GM18870 (cell line): ENCODE data around the gene AP1M1.

Experiments
- ATAC-seq: cut with Tn5 transposase; IDR thresholded peaks from one replicate; pipeline ENCODE4 v1.9.1; 2021; ENCODE audit warnings: moderate library complexity; ENCODE audit not compliant: unreplicated experiment

Gene AP1M1

DNA sequence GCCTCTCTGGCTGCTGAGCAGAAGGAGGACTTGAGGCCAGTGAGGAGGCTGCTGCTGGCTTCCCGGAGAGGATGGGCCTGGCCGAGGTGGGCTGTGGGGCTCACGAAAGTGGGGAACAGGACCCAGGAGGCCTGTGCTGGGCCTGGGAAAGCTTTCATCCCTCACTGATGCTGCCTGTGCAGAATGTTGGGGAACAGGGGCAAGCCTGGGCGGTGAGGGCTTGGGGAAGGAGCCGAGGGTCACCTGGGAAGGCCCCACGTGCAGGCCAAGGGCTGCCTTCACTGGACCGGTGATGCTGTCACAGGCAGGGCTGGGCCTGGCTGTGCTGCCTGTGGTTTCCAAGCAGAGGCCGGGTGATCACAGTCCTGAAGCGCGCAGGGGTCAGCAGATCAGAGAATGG is 9.4 kb downstream of the AP1M1 start:
- ATAC-seq, result no peak

DNA sequence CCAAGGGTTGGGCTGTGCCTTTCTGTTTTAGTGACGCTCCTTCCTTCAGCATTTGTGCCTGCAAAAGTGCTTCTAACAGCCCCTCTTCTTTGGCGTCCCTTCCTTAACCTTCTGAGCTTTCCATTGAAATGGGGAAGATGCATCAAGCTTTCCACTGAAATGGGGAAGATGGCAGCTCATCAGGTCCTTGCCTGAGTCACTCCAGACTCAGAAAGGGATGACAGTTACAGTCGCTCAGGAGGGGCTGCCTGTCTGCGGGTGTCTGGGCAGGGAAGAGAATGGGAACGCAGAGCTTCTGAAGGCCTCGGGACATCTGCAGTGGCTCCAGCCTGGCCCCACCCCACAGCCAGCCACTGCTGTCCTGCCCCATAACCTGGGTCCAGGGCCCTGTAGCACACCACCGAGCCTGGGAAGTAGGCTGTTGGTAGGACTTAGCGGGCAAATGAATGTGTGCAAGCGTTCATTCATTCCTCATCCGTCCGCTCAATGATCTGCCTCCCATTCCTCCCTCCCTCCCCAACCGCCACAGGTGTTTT is 9.8 kb downstream of the AP1M1 start:
- ATAC-seq, result no peak

DNA sequence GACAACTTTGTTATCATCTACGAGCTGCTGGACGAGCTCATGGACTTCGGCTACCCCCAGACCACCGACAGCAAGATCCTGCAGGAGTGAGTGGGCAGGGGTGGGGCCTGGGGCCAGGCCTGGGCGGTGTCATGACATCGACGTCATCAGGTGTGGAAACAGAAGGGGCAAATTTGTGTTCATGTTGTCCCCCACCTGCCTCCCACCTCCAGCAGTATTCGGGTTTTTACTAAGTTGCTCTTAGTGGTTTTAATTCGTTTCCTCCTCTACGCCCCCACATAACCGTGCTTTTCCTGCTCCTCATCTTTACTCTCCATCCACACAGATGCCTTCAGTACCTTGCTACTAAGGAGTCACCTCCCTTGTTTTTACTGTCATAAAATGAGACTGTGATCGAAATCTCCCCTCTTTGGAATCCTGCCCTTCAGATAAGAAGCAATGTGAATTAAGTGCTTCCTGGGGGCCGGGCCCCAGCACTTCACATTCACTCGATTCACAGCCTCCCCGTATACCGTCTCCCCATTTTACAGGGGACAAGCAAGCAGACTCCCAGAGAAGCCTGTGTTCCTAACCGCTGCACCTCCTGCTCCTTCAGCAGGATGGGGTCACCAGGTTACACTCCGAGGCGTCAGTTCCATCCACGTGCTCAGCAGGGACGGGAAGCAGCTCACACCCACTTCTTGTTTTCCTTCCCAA is 10.5 kb downstream of the AP1M1 start:
- ATAC-seq, result no peak

DNA sequence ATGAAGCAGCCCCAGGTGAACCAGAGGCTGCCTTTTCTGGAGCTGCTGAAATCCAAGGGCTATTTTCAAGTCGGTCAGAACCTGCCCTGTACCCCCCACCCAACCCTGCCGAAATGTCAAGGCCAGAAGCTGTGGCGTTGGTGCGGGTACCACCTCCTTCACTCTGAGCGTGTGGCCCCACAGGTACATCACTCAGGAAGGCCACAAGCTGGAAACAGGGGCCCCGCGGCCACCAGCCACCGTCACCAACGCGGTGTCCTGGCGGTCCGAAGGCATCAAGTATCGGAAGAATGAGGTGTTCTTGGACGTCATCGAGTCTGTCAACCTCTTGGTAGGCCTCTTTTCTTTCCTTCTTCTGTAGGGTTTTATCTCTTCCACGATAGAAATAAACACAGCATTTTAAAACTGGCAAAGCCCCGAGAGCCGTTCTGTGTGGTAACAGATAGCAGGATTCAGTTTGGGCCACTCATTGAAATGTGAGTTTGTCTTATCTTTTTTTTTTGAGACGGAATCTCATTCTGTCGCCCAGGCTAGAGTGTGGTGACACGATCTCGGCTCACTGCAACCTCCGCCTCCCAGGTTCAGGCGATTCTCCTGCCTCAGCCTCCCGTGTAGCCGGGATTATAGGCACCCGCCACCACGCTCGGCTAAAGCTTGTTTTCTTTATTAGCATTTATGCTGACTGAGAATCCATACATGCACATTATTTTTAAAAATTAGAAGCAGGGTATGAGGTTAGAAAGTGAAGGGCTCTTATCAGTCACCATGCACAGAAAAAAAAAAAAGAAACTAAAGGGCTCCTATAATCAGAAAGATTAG is 11.3 kb downstream of the AP1M1 start:
- ATAC-seq, result no peak

DNA sequence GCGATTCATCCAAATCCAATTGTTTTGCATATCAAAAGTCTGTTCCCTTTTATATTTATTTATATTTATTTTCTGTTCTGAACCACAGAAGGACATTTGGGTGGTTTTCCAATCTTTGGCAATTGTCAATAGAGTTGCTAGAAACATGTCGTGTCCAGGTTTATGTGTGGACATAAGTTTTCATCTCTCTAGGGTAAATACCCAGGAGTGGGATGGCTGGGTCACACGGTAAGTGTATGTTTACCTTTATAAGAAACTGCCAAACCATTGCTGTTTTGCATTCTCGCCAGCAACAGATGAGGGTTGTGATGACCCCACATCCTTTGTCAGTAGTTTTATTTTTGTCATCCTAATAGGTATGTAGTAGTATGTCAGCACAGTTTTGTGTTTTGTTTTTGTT is 12.5 kb downstream of the AP1M1 start:
- no peak for ATAC-seq

DNA sequence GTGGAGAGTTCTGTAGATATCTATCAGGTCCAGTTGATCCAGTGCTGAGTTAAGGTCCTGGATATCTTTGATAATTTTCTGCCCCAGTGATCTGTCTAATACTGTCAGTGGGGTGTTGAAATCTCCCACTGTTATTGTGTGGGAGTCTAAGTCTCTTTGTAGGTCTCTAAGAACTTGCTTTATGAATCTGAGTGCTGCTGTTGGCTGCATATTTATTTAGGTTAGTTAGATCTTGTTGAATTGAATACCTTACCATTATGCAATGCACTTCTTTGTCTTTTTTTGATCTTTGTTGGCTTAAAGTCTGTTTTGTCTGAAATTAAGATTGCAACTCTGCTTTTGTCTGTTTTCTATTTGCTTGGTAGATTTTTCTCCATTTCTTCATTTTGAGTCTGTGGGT is 15.4 kb downstream of the AP1M1 start:
- no peak for ATAC-seq

DNA sequence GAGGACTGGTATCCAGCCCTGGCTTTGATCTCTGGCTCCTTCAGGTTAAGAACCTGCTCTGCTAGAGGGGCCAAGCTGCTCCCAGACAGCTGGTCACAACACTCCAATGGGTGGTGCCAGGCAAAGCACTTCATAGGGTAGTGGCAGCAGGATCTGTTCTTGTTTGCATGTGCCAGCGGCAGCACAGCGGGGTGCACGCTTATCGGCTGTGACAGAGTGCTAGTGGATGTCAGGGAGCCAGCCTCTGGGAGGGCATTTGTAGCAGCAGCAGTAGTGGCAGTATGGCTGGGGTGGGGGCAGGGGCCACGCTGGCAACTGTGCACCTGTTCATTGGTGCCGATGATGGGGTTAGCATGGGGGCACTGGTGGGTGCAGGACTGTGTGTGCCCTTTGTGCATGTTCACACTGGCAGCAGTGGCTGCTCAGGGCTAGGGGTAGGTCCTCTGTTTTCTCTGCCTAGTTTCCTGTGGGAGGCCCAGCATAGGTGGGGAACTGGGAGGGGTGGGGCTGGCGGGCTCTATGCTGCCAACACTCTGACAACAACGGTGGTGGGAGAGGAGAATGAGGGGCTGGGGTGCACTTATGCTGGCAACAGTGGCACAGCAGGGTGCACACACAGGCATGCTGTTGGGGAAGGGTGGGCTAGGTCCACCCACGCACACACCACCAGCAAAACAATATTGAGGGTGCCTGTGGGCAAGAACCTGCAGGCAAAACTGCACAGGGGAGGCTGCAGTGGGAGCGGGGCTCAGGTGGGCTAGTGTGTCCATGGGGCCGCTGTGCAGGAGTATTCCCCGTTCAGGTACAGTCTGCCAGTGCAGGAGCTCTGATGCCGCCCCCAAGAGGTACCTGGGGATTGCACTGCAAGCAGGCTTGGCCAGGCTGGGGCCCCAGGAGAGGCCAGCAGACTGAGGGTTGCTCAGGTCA is 19.3 kb downstream of the AP1M1 start:
- ATAC-seq, result no peak

DNA sequence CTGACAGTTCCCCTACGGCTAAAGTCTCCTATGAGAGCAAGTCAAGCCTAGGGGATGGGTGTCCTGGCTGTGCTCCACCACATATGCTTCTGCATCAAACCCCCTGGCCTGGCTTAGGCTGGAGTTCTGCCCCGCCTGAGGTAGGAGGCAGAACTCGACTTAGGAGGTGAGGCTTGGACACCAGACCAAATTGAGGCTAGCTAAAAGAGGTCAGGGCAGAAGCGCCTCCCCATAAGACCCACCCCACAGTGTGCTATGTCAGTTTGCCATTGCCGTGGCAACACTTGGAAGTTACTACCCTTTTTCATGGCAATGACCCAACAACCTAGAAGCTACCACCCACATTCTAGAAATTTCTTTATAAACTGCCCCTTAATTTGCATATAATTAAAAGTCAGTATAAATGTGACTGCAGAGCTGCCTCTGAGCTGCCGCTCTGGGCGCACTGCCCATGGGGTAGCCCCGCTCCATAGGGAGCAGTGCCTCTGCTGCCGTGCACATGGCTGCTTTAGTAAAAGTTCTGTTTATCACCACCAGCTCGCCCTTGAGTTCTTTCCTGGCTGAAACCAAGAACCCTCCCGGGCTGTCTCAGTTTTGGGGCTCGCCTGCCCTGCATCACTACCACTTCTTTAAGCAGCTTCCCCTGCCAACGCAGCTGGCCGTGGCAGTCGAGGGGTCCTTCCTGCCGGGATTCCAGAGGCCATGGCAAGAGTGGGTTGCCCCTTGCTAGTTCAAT is 20.2 kb downstream of the AP1M1 start:
- no peak for ATAC-seq

DNA sequence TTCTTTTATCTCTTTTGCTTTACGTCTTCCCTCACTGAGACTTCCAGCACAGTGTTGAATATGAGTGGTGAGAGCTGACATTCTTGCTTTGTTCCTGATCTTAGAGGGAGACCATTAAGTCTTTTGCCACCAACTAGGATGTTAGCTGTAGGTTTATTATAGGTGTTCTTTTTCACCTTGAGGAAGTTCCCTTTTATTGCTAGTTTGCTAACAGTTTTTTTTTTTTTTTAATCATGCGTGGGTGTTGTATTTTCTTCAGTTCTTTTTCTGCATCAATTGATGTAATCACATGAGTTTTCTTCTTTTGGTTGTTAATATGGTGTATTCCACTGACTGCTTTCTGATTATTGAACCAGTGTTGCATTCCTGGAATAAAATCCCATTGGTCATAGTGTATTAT is 21.1 kb downstream of the AP1M1 start:
- ATAC-seq, result no peak

DNA sequence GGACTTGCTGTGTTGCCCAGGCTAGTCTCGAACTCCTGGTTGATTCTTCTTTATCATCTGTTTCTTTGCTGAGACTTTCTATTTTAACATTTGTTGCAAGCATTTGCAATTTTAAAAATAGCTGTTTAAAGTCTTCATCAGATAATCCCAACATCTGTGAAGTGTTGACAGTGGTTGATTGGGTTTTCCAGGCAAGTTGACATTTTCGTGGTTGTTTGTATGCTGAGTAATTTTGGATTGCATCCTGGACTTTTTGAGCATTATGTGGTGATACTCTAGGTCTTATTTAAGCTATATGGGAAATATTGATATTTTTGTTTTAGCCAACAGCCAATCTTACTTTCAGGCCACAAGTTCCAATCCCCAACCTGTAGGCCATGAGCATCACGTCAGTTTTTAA is 25.1 kb downstream of the AP1M1 start:
- ATAC-seq, result no peak

DNA sequence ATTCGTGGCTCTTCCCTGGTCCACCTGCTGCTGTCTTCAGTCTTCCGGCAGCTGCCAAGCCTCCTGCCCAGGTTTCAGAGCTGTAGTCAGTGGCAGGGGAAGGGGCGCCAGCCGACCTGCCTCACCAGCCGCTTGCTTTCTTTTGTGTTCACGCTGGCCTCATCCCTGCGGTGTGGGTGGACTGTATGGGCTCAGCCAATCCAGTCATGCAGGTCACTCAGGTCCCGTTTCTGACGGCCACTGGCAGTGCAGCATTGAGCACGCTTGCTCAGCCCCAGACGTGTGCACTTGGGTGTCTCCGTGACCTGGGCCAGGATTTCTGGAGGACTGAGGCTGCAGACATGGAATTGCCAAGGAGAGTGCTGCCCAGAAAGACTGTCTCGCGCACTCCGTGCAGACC is 26.0 kb downstream of the AP1M1 start:
- ATAC-seq, result no peak

DNA sequence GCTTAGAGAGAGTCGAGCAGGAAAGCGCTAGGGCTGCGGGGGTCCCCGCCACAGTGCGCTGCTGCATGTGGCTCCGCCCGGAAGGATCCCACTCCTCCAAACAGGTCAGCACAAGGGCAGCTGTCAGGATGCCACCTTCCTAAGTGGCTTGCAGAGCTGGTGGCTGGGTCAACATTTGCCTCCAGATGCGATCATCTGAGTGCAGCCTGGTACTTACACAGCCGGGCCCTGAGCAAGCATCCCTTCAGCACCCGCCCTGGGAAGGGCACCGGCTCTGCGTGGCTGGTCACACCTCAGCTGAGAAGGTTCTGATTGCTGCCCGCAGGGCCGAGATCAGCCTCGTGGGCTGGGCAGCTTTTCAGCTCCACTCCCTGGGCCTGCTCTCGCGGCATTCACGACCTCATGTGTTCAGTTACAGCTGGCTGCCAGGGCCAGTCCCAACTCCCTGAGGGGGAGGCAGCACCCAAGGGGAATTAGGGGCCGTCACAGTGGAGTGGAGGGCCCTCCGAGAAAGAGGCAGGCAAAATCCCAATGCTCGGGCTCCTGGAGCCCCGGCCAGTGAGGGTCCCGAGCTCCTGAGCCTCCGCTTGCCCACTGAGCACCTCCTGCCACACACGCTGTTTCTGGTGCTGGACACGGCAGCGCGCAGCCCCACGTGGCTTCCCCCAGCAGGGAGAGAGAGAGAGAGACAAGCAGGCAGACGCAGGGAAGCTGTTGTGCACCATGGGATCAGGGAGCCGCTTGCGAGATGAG is 26.8 kb downstream of the AP1M1 start:
- no peak for ATAC-seq

DNA sequence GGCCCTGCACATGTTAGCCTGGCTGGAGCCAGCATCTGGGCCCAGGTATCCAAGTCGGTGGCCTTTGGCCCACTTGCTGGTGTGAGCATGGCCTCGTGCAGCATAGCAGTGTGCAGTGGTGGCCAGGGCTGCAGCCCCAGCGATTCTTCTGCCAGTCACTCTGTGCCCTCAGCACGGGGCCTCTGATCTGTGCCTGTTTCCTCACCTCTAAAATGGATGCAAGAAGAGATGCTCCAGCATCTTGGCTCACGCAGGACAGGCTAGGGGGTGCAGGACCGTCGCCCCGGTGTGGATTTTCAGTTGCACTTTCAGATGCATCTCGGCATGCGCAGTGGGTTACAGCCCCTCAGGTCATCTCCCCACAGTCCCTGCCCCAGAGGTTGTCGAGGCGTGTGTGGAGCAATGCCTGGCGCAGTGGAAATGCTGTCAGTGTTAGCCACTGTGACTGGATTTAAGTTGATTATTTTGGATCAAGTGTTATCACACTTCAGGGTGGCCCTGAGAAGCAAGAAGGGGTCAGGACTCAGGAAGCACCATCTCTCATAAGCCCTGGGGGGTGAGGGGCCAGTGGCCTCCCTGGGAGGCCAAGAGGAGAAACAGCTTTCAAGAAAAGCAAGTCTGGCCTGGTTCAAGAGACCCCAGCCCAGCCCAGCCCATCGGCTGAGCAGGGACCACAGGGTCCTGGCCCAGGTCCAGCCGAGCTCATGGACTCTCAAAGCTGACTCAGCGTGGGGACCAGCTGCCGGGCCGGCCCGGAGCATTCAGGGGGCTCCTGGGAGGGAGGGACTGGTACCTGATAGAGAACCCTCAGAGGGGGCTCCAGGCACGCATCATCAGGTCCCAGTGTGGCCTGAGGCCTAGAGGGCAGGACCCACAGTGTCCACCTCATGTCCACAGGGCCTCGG is 27.8 kb downstream of the AP1M1 start:
- no peak for ATAC-seq

DNA sequence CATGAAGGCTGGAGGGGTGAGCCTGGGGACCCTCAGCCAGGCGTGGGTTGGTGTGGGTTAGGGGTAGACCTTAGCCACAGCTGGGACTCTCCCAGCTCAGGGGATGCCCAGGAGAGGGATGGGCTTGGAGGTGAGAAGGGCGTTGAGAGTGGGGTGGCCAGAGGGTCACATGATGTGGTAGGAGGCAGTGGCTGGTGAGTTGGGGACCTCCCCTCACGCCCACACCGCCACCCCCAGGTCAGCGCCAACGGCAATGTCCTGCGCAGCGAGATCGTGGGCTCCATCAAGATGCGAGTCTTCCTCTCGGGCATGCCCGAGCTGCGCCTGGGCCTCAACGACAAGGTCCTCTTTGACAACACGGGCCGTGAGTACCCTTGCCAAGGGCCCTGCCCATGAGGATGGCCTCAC is 28.5 kb downstream of the AP1M1 start:
- no peak for ATAC-seq

DNA sequence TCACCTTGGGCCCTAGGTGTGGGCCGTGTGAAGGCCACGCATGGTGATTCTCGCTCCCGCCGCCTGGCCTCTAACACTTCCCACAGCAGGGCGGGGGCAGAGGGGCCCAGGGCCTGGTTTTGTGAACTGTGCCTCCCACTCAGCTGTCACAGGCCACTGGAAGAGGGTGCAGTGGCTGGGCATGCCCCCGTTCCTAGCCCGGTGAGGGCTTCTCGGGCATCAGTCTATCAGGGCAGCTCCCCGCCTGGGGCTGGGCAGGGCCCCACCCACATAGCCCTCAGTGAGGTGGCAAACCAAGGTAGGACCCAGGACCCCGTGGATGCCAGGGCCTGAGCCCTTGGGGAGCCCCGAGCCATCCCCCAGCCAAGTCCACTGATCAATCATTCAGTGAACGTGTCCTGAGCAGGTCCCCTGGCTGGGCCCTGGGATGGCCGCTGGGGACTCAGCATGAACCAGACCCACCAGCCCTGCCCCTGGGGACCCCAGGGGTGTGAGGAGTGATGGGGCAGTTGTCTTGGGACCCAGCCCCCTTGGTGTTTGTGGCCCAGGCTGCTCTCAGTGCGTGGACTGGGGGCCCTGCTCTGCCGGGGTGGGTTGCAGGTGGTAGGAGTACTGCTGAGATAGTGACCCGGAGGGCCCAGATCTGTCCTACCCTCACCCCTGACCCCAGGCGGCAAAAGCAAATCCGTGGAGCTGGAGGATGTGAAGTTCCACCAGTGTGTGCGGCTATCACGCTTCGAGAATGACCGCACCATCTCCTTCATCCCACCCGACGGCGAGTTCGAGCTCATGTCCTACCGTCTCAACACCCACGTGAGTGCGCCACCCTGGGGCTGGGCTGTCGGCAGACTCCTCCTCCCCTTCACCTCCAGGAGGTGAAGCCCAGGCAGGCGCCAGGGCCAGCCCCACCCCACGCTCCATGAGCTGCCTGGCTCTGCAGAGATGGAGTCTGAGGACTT is 29.4 kb downstream of the AP1M1 start:
- no peak for ATAC-seq

DNA sequence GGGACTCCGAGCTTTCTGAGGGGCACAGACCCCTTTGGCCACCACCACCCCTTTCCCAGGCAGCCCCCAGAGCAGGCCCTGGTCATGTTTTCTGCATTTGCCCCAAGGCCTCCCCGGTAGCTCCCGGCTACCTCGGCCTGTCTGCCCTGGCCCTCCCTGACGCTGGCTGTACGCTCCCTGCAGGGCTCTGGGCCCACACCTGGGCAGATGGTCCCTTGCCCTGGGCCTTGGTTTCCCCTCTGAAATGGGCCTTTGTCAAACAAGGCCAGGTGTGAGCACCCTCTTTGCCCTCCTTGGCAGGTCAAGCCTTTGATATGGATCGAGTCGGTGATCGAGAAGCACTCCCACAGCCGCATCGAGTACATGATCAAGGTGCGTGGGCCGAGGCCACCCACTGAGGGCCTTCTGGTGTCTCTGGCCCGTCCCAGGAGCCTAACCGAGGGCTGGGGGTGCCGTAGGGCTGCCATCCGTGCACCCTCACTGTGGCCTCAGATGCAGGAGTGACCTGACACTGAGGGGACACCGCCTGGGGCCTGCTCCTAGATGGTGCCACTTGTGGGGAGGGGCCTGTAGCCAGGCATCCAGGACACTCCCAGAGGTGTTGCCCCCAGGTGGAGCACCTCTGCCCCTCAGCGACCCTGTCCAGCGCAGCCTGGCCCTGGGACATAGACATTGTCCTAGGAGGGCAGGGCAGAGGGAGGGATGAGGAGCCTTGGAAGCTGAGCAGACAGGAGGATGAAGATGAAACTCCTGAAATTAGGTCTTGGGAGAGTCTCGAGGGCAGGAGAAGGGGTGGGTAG is 30.3 kb downstream of the AP1M1 start:
- no peak for ATAC-seq
